IMR-90 (cell line): ENCODE data around the gene CKAP2L. TPM values are rescaled to one million over a fixed set of nuclear protein-coding genes. Genes with fewer than 3 reads are reported as not detected.

Experiments used
- ATAC-seq: fragments of 200-7000 bp; cut with Tn5 transposase; 2 replicates; pipeline ENCODE4 v1.9.1; 2020; ENCODE audit warnings: low read depth, mild to moderate bottlenecking, moderate library complexity
- BruUV-seq: library from RNA; stranded (reverse); fragments of 400-500 nt; replicated peaks from 2 replicates; lab custom pipeline; 2021; lab: Mats Ljungman, UMichigan
- CTCF ChIA-PET: fragments of 300-600 bp; formaldehyde crosslinking; extraction: SDS; loops from one replicate; lab custom pipeline; 2021; ENCODE audit warnings: antibody characterized with exemption; lab: Yijun Ruan, JAX
- POLR2A ChIA-PET: fragments of 300-600 bp; sonication (Branson Sonifier 250); formaldehyde crosslinking; loops from one replicate; lab custom pipeline; 2022; ENCODE audit warnings: antibody characterized with exemption; ENCODE audit not compliant: unreplicated experiment; lab: Charles Lee
- DNase-seq: peaks from one replicate; pipeline ENCODE4 v3.0.0; 2013
- H2AFZ ChIP-seq: replicated peaks from 2 replicates; pipeline ENCODE3; 2013; ENCODE audit warnings: low read length, mild to moderate bottlenecking; ENCODE audit not compliant: poor library complexity
- H2AK5ac ChIP-seq: 2 replicates; pipeline ENCODE4 v1.6.1; 2013; ENCODE audit warnings: low read depth, low read length, inconsistent platforms
- H2AK9ac ChIP-seq: replicated peaks from 2 replicates; pipeline ENCODE3; 2013; ENCODE audit warnings: mild to moderate bottlenecking, low read depth, low read length, moderate library complexity; ENCODE audit not compliant: poor library complexity
- H2BK120ac ChIP-seq: 2 replicates; pipeline ENCODE4 v1.6.1; 2013; ENCODE audit warnings: low read depth, low read length, inconsistent platforms
- H2BK15ac ChIP-seq: 3 replicates; pipeline ENCODE4 v1.6.1; 2013; ENCODE audit warnings: low read depth, low read length, inconsistent platforms
- H2BK20ac ChIP-seq: 2 replicates; pipeline ENCODE4 v1.6.1; 2013; ENCODE audit warnings: low read depth, mild to moderate bottlenecking, inconsistent platforms, low read length, moderate library complexity
- H2BK5ac ChIP-seq: 2 replicates; pipeline ENCODE4 v1.6.1; 2013; ENCODE audit warnings: mild to moderate bottlenecking, low read depth, low read length, inconsistent platforms; ENCODE audit not compliant: poor library complexity, severe bottlenecking
- H3K14ac ChIP-seq: replicated peaks from 2 replicates; pipeline ENCODE4 v1.6.1; 2013; ENCODE audit warnings: low read depth, low read length, inconsistent platforms
- H3K18ac ChIP-seq: 2 replicates; pipeline ENCODE4 v1.6.1; 2013; ENCODE audit warnings: low read depth, low read length, control low read depth
- H3K23ac ChIP-seq: 2 replicates; pipeline ENCODE4 v1.6.1; 2013; ENCODE audit warnings: low read depth, low read length, inconsistent platforms
- H3K27ac ChIP-seq: 2 replicates; pipeline ENCODE4 v1.5.1; 2013; ENCODE audit warnings: mild to moderate bottlenecking, control low read depth, low read length; ENCODE audit not compliant: insufficient read depth
- H3K27me3 ChIP-seq: 2 replicates; pipeline ENCODE4 v1.6.1; 2013; ENCODE audit warnings: low read length; ENCODE audit not compliant: control insufficient read depth, insufficient read depth
- H3K36me3 ChIP-seq: 2 replicates; pipeline ENCODE4 v1.6.1; 2013; ENCODE audit warnings: low read length, mixed read lengths; ENCODE audit not compliant: control insufficient read depth, insufficient read depth
- H3K4ac ChIP-seq: 2 replicates; pipeline ENCODE4 v1.6.1; 2013; ENCODE audit warnings: low read depth, low read length, inconsistent platforms
- H3K4me1 ChIP-seq: 2 replicates; pipeline ENCODE4 v1.6.1; 2013; ENCODE audit warnings: low read length, mixed read lengths; ENCODE audit not compliant: control insufficient read depth, insufficient read depth
- H3K4me2 ChIP-seq: 2 replicates; pipeline ENCODE4 v1.6.1; 2013; ENCODE audit warnings: low read depth, mild to moderate bottlenecking, control low read depth, low read length, moderate library complexity
- H3K4me3 ChIP-seq: 2 replicates; pipeline ENCODE4 v1.5.1; 2013; ENCODE audit warnings: low read depth, mild to moderate bottlenecking, control low read depth, low read length, moderate library complexity; ENCODE audit not compliant: insufficient read depth
- H3K56ac ChIP-seq: 2 replicates; pipeline ENCODE4 v1.6.1; 2013; ENCODE audit warnings: low read length, inconsistent platforms; ENCODE audit not compliant: insufficient read depth; ENCODE audit errors: extremely low read depth
- H3K79me1 ChIP-seq, 2 experiments: 2 replicates each; pipeline ENCODE4 v1.6.1; 2013; ENCODE audit warnings: low read length in 2 of 2, inconsistent platforms in 1 of 2, low read depth in 1 of 2
- H3K9ac ChIP-seq: 2 replicates; pipeline ENCODE4 v1.6.1; 2013; ENCODE audit warnings: low read depth, low read length, control low read depth
- H3K9me1 ChIP-seq: 2 replicates; pipeline ENCODE4 v1.6.1; 2013; ENCODE audit warnings: low read length, inconsistent platforms; ENCODE audit not compliant: insufficient read depth
- H3K9me3 ChIP-seq: 2 replicates; pipeline ENCODE4 v1.6.1; 2013; ENCODE audit warnings: low read length; ENCODE audit not compliant: control insufficient read depth, insufficient read depth
- H4K20me1 ChIP-seq: 2 replicates; pipeline ENCODE4 v1.6.1; 2013; ENCODE audit warnings: low read length, inconsistent platforms; ENCODE audit not compliant: insufficient read depth
- H4K5ac ChIP-seq: 2 replicates; pipeline ENCODE4 v1.6.1; 2013; ENCODE audit warnings: mild to moderate bottlenecking, low read depth, low read length, control low read depth
- H4K8ac ChIP-seq, 2 experiments: 2 replicates each; pipeline ENCODE4 v1.6.1; 2013; ENCODE audit warnings: low read depth in 2 of 2, low read length in 2 of 2, control low read depth in 1 of 2, inconsistent platforms in 1 of 2
- H4K91ac ChIP-seq: 2 replicates; pipeline ENCODE4 v1.6.1; 2013; ENCODE audit warnings: low read depth, low read length, inconsistent platforms; ENCODE audit not compliant: insufficient read depth
- BHLHE40 ChIP-seq: fragments of 150-350 bp; IDR thresholded peaks from 2 replicates; pipeline ENCODE4 v1.6.1; 2016; ENCODE audit warnings: mild to moderate bottlenecking, low read depth, low read length
- CEBPB ChIP-seq: IDR thresholded peaks from 2 replicates; pipeline ENCODE4 v1.6.1; 2012; ENCODE audit warnings: low read depth, low read length, improper control_type of control experiment
- CHD1 ChIP-seq: IDR thresholded peaks from 2 replicates; pipeline ENCODE4 v1.6.1; 2012; ENCODE audit warnings: low read depth, low read length, improper control_type of control experiment
- ELK1 ChIP-seq: fragments of 150-350 bp; IDR thresholded peaks from 2 replicates; pipeline ENCODE4 v1.6.1; 2016; ENCODE audit warnings: low read depth, mild to moderate bottlenecking, low read length, moderate library complexity, borderline replicate concordance
- FOS ChIP-seq: fragments of 150-350 bp; IDR thresholded peaks from 2 replicates; pipeline ENCODE4 v1.6.1; 2016; ENCODE audit warnings: low read depth, low read length
- MAFK ChIP-seq: IDR thresholded peaks from 2 replicates; pipeline ENCODE4 v1.6.1; 2012; ENCODE audit warnings: low read depth, low read length, improper control_type of control experiment
- NFE2L2 ChIP-seq: fragments of 150-350 bp; IDR thresholded peaks from 2 replicates; pipeline ENCODE4 v1.6.1; 2016; ENCODE audit warnings: low read depth, mild to moderate bottlenecking, low read length
- RAD21 ChIP-seq: IDR thresholded peaks from 2 replicates; pipeline ENCODE4 v1.6.1; 2012; ENCODE audit warnings: low read length, improper control_type of control experiment
- RCOR1 ChIP-seq: IDR thresholded peaks from 2 replicates; pipeline ENCODE4 v1.6.1; 2012; ENCODE audit warnings: mild to moderate bottlenecking, low read length, improper control_type of control experiment; ENCODE audit not compliant: insufficient replicate concordance
- SMC3 ChIP-seq: fragments of 150-350 bp; IDR thresholded peaks from 2 replicates; pipeline ENCODE4 v1.6.1; 2016; ENCODE audit warnings: low read depth, mild to moderate bottlenecking, antibody characterized with exemption, low read length, moderate library complexity
- USF2 ChIP-seq: fragments of 150-350 bp; IDR thresholded peaks from 2 replicates; pipeline ENCODE4 v1.6.1; 2017; ENCODE audit warnings: mild to moderate bottlenecking, antibody characterized with exemption, low read length, low read depth
- WGBS, 2 experiments: methylation state at CpG; one replicate each; pipeline versions ENCODE4 v1.1.5 to v1.1.7; 2013; ENCODE audit warnings: missing lambda C conversion rate in 2 of 2; ENCODE audit not compliant: insufficient read length in 1 of 2; ENCODE audit errors: extremely low coverage in 2 of 2; 5-methylcytosine and 5-hydroxymethylcytosine counted together
- dilution Hi-C: fragments of 300-500 bp; cut with HindIII; formaldehyde crosslinking; loops from one replicate; pipeline ENCODE4 v1.14.3; 2018; ENCODE audit warnings: low sequenced_read_pairs; ENCODE audit not compliant: unreplicated experiment
- in situ Hi-C: fragments of 300-500 bp; cut with MboI; formaldehyde crosslinking; loops from 3 replicates; pipeline ENCODE4 v1.14.3; 2019; ENCODE audit warnings: low sequenced_read_pairs, inconsistent platforms, mixed read lengths
- intact Hi-C: fragments of 100-400 bp; cut with micrococcal nuclease; formaldehyde crosslinking; loops from 2 replicates; pipeline ENCODE4 v1.10.0; 2022
- polyA plus RNA-seq, 3 experiments: library from polyadenylated mRNA; depleted of rRNA; stranded (reverse); fragments of >200 nt; gene quantifications; 2 replicates each; pipeline ENCODE4 v1.2.3, GENCODE V29; 2012; ENCODE audit warnings: low replicate concordance in 1 of 3
- total RNA-seq: library from RNA; depleted of rRNA; stranded (reverse); fragments of >200 nt; gene quantifications from 2 replicates; pipeline ENCODE4 v1.2.3, GENCODE V29; 2012

CKAP2L gene
- total and polyA plus RNA-seq, 2 of the 4 experiments (the other 2 are of a cell fraction) = 6.4 to 9.9 TPM

GRCh38 chr2:112728029-112728362 is 36.4 kb downstream of the CKAP2L start:
- H3K9me1 ChIP-seq = no peaks in the 10 kb centered on the region; the same call in 1 of the 2 replicates
- no peak overlapping the region for H2BK5ac ChIP-seq
- 0 out of 2 replicates have a peak overlapping the region, but pooled peaks have one; percentile 14 for H3K14ac ChIP-seq
- H3K56ac ChIP-seq = no peak overlapping the region
- in situ Hi-C loops (loop anchor here (5.0 kb wide), 1 partner anchor 126 kb away; no protein-coding TSS in a partner anchor), intact Hi-C loops (loop anchor here (5.0 kb wide), 1 partner anchor 146 kb away; the partner anchor contains the start of gene CHCHD5), dilution Hi-C loops (no loop called here)
- H2BK120ac ChIP-seq = no peak overlapping the region
- H2AK5ac ChIP-seq = no peak overlapping the region
- DNase-seq = no peak
- H4K5ac ChIP-seq = no peak overlapping the region
- H3K79me1 ChIP-seq = no peaks in the 10 kb centered on the region
- no peak overlapping the region for H4K8ac ChIP-seq
- no peak for TF ChIP-seq MAFK
- no peak for TF ChIP-seq RAD21
- no peak for TF ChIP-seq CHD1
- no peak for TF ChIP-seq BHLHE40
- TF ChIP-seq USF2 = no peak
- no peak for TF ChIP-seq SMC3
- TF ChIP-seq ELK1 = no peak
- no peak for TF ChIP-seq RCOR1
- no peak for TF ChIP-seq FOS
- no peak for TF ChIP-seq CEBPB
- no peak for TF ChIP-seq NFE2L2
- no peaks in the 10 kb centered on the region for H3K9me3 ChIP-seq
- H3K27ac ChIP-seq = no peak overlapping the region
- H4K20me1 ChIP-seq = no peaks in the 10 kb centered on the region
- no peaks in the 10 kb centered on the region for H3K27me3 ChIP-seq
- BruUV-seq = no TSS peak
- H3K4me1 ChIP-seq = peaks cover 1% of the 10 kb centered on the region; the same call in 1 of the 2 replicates
- ATAC-seq = no peak
- H2BK15ac ChIP-seq = no peak overlapping the region
- no peak overlapping the region for H3K23ac ChIP-seq
- H3K4ac ChIP-seq = no peak overlapping the region
- H4K91ac ChIP-seq = no peak overlapping the region
- H2AFZ ChIP-seq = peak overlapping the region; percentile 53
- H2AK9ac ChIP-seq = no peak overlapping the region
- POLR2A ChIA-PET = no interaction called here
- H3K18ac ChIP-seq = no peak overlapping the region
- CTCF ChIA-PET = interaction anchor here (1.1 to 2.9 kb wide), 5 partner anchors 80 to 214 kb away, joined by 4 to 12 read pairs (median 8); no protein-coding TSS in a partner anchor
- H3K36me3 ChIP-seq = no peaks in the 10 kb centered on the region
- H3K9ac ChIP-seq = no peak overlapping the region
- H3K4me2 ChIP-seq = no peak overlapping the region
- H3K4me3 ChIP-seq = no peak overlapping the region
- no peak overlapping the region for H2BK20ac ChIP-seq
- whole genome bisulfite sequencing, 2 experiments = no CpG with 5 or more reads among the region's 4 CpGs
